SK-N-SH (cell line): ENCODE results near the gene LOXL4. TPM values are rescaled to one million over a fixed set of nuclear protein-coding genes. Genes with fewer than 3 reads are reported as not detected.

Source experiments
- CTCF ChIA-PET: fragments of 300-600, 350-600 bp; formaldehyde crosslinking; extraction: SDS; loops from one replicate; lab custom pipeline; 2021; lab: Yijun Ruan, JAX
- POLR2A ChIA-PET: fragments of 350-600 bp; sonication (Branson Sonifier 250); formaldehyde crosslinking; extraction: SDS; loops from one replicate; lab custom pipeline; 2020; ENCODE audit warnings: antibody characterized with exemption, inconsistent platforms; lab: Yijun Ruan, JAX
- DNase-seq: peaks from one replicate; pipeline ENCODE4 v3.0.0; 2012
- H2AFZ ChIP-seq: fragments of 200-600 bp; sonication (generic); 2 replicates; pipeline ENCODE4 v1.8.1; 2016; ENCODE audit warnings: antibody characterized with exemption, mild to moderate bottlenecking, low read depth
- H3F3A ChIP-seq: fragments of 200-600 bp; sonication (generic); replicated peaks from 2 replicates; pipeline ENCODE3; 2016; ENCODE audit warnings: antibody characterized with exemption, mild to moderate bottlenecking; ENCODE audit not compliant: insufficient read depth
- H3K27ac ChIP-seq, 2 experiments: fragments of 200-500 bp in 1 of 2; fragments of 200-600 bp in 1 of 2; sonication (Bioruptor generic) in 1 of 2; sonication (generic), shearing (Covaris generic) in 1 of 2; 2 replicates each; pipeline versions ENCODE4 v1.5.1 to v1.6.1; 2014 to 2016; ENCODE audit warnings: low read depth in 2 of 2, inconsistent platforms in 1 of 2, low read length in 1 of 2, mild to moderate bottlenecking in 1 of 2, mixed read lengths in 1 of 2
- H3K27me3 ChIP-seq: fragments of 200-600 bp; sonication (generic), shearing (Covaris generic); 2 replicates; pipeline ENCODE4 v1.6.1; 2016; ENCODE audit warnings: mixed run types; ENCODE audit not compliant: insufficient read depth
- H3K36me3 ChIP-seq, 2 experiments: fragments of 200-500 bp in 1 of 2; fragments of 200-600 bp in 1 of 2; sonication (Bioruptor generic) in 1 of 2; sonication (generic) in 1 of 2; replicated peaks in 1 of 2; 2 replicates each; pipeline versions ENCODE3 to v1.5.1; 2014 to 2016; ENCODE audit warnings: low read length in 1 of 2, mild to moderate bottlenecking in 1 of 2; ENCODE audit not compliant: insufficient read depth in 2 of 2, control insufficient read depth in 1 of 2
- H3K4me1 ChIP-seq, 2 experiments: fragments of 200-500 bp in 1 of 2; fragments of 200-600 bp in 1 of 2; sonication (Bioruptor generic) in 1 of 2; sonication (generic), shearing (Covaris generic) in 1 of 2; 2 replicates each; pipeline versions ENCODE4 v1.5.1 to v1.6.1; 2014 to 2016; ENCODE audit warnings: low read depth in 1 of 2, low read length in 1 of 2, mixed run types in 1 of 2; ENCODE audit not compliant: insufficient read depth in 2 of 2, control insufficient read depth in 1 of 2
- H3K4me2 ChIP-seq: fragments of 200-600 bp; sonication (generic), shearing (Covaris generic); 2 replicates; pipeline ENCODE4 v1.6.1; 2017; ENCODE audit warnings: mixed run types
- H3K4me3 ChIP-seq, 2 experiments: fragments of 200-500 bp in 1 of 2; fragments of 200-600 bp in 1 of 2; sonication (Bioruptor generic) in 1 of 2; sonication (generic), shearing (Covaris generic) in 1 of 2; 2 replicates each; pipeline versions ENCODE4 v1.5.1 to v1.8.1; 2014 to 2016; ENCODE audit warnings: low read depth in 2 of 2, inconsistent platforms in 1 of 2, low read length in 1 of 2, mild to moderate bottlenecking in 1 of 2, mixed read lengths in 1 of 2, moderate library complexity in 1 of 2
- H3K79me2 ChIP-seq: fragments of 200-600 bp; sonication (generic); 2 replicates; pipeline ENCODE4 v1.8.1; 2017; ENCODE audit warnings: mild to moderate bottlenecking; ENCODE audit not compliant: insufficient read depth
- H3K9ac ChIP-seq: fragments of 200-600 bp; sonication (generic); 2 replicates; pipeline ENCODE4 v1.6.1; 2017; ENCODE audit warnings: mixed run types
- H3K9me2 ChIP-seq: fragments of 200-600 bp; sonication (generic); 2 replicates; pipeline ENCODE4 v1.6.1; 2017; ENCODE audit warnings: mixed run types
- H3K9me3 ChIP-seq: fragments of 200-600 bp; sonication (generic); 2 replicates; pipeline ENCODE4 v1.6.1; 2017; ENCODE audit warnings: mixed run types, mild to moderate bottlenecking, moderate library complexity
- H4K20me1 ChIP-seq: fragments of 200-600 bp; sonication (generic); 2 replicates; pipeline ENCODE4 v1.6.1; 2017; ENCODE audit warnings: mild to moderate bottlenecking, mixed run types; ENCODE audit not compliant: insufficient read depth
- CHD2 ChIP-seq: fragments of 150-350 bp; IDR thresholded peaks from 2 replicates; pipeline ENCODE4 v1.6.1; 2018; ENCODE audit warnings: low read length; ENCODE audit not compliant: partially characterized antibody
- CTCF ChIP-seq: fragments of 200-600 bp; sonication (generic); IDR thresholded peaks from 2 replicates; pipeline ENCODE4 v1.6.1; 2017; ENCODE audit warnings: antibody characterized with exemption, mild to moderate bottlenecking, moderate library complexity
- ELF1 ChIP-seq: IDR thresholded peaks from 2 replicates; pipeline ENCODE4 v1.4.0; 2012
- EP300 ChIP-seq, 2 experiments: IDR thresholded peaks; 2 replicates each; pipeline versions ENCODE4 v1.4.0 to v1.6.1; 2012; ENCODE audit warnings: borderline replicate concordance in 1 of 2, low read depth in 1 of 2, low read length in 1 of 2
- EZH2phosphoT487 ChIP-seq: fragments of 200-600 bp; sonication (generic); IDR thresholded peaks from 2 replicates; pipeline ENCODE4 v1.6.1; 2017; ENCODE audit warnings: low read depth, mixed run types, mild to moderate bottlenecking, antibody characterized with exemption, moderate library complexity, borderline replicate concordance
- FOXM1 ChIP-seq: IDR thresholded peaks from 2 replicates; pipeline ENCODE4 v1.4.0; 2012; ENCODE audit warnings: low read depth, mild to moderate bottlenecking
- GABPA ChIP-seq: IDR thresholded peaks from 2 replicates; pipeline ENCODE4 v1.4.0; 2012; ENCODE audit warnings: low read depth, mild to moderate bottlenecking
- GATA2 ChIP-seq: sonication (generic); formaldehyde crosslinking; IDR thresholded peaks from 2 replicates; pipeline ENCODE4 v1.5.0; 2020; ENCODE audit warnings: mild to moderate bottlenecking, missing genetic modification reagents
- JUND ChIP-seq: IDR thresholded peaks from 2 replicates; pipeline ENCODE4 v1.4.0; 2012
- MEF2A ChIP-seq: IDR thresholded peaks from 2 replicates; pipeline ENCODE4 v1.4.0; 2012; ENCODE audit warnings: low read depth, borderline replicate concordance
- MXI1 ChIP-seq: IDR thresholded peaks from 2 replicates; pipeline ENCODE4 v1.6.1; 2012; ENCODE audit warnings: mild to moderate bottlenecking, low read depth, low read length, improper control_type of control experiment
- NRF1 ChIP-seq: IDR thresholded peaks from 2 replicates; pipeline ENCODE4 v1.6.1; 2012; ENCODE audit warnings: low read depth, mild to moderate bottlenecking, low read length
- PBX3 ChIP-seq: IDR thresholded peaks from 2 replicates; pipeline ENCODE4; 2012
- RCOR1 ChIP-seq: fragments of 150-350 bp; IDR thresholded peaks from 2 replicates; pipeline ENCODE4 v1.6.1; 2017; ENCODE audit warnings: antibody characterized with exemption, low read length
- REST ChIP-seq: IDR thresholded peaks from 2 replicates; pipeline ENCODE4 v1.6.1; 2012; ENCODE audit warnings: mild to moderate bottlenecking, low read depth, low read length, moderate library complexity
- RFX5 ChIP-seq: IDR thresholded peaks from 2 replicates; pipeline ENCODE4 v1.6.1; 2012; ENCODE audit warnings: mild to moderate bottlenecking, improper control_type of control experiment, low read length
- RXRA ChIP-seq: IDR thresholded peaks from 2 replicates; pipeline ENCODE4 v1.4.0; 2012; ENCODE audit warnings: low read depth, mild to moderate bottlenecking, borderline replicate concordance
- TEAD4 ChIP-seq: IDR thresholded peaks from 2 replicates; pipeline ENCODE4 v1.4.0; 2012; ENCODE audit warnings: mild to moderate bottlenecking, borderline replicate concordance; ENCODE audit not compliant: insufficient read depth
- USF2 ChIP-seq: fragments of 150-350 bp; IDR thresholded peaks from 2 replicates; pipeline ENCODE4 v1.6.1; 2017; ENCODE audit warnings: antibody characterized with exemption, low read length, low read depth, borderline replicate concordance
- ZBTB33 ChIP-seq: IDR thresholded peaks from 2 replicates; pipeline ENCODE4 v1.4.0; 2012; ENCODE audit warnings: low read depth, borderline replicate concordance
- WGBS: methylation state at CpG from one replicate; pipeline ENCODE4 v1.1.6; 2017; ENCODE audit warnings: low lambda C conversion rate; 5-methylcytosine and 5-hydroxymethylcytosine counted together
- polyA plus RNA-seq, 3 experiments: library from polyadenylated mRNA; depleted of rRNA; stranded (reverse); fragments of >200 nt; gene quantifications; 2 replicates each; pipeline ENCODE4 v1.2.3, GENCODE V29; 2012

Gene LOXL4
- polyA plus RNA-seq, 1 of the 3 experiments (the other 2 are of a cell fraction), result 1.7 TPM

- H3K9ac ChIP-seq, result no peak overlapping the region
- H3K27ac ChIP-seq, result no peak overlapping the region
- POLR2A ChIA-PET, result no interaction called here
- no peaks in the 10 kb centered on the region for H3K36me3 ChIP-seq
- H3K27me3 ChIP-seq, result peaks cover 2% of the 10 kb centered on the region; the same call in 1 of the 2 replicates
- no peaks in the 10 kb centered on the region for H3K9me3 ChIP-seq
- no peaks in the 10 kb centered on the region for H3K9me2 ChIP-seq
- no peak for DNase-seq
- H2AFZ ChIP-seq, result no peak overlapping the region
- TF ChIP-seq EP300 (IDR thresholded peaks at IDR 0.05; ENCODE audit: borderline replicate concordance in 1 of 2, low read depth in 1 of 2, low read length in 1 of 2) (no peak), MXI1 (no peak), NRF1 (no peak), ZBTB33 (no peak), USF2 (no peak), FOXM1 (no peak), RXRA (no peak), REST (no peak), EZH2phosphoT487 (no peak), TEAD4 (no peak), PBX3 (no peak), RCOR1 (no peak), GATA2 (no peak), JUND (no peak), RFX5 (no peak), GABPA (no peak), CTCF (no peak), MEF2A (no peak), CHD2 (no peak), ELF1 (no peak)
- TF ChIP-seq, all 33 proteins: peak for 0
- H3K4me3 ChIP-seq, result no peak overlapping the region
- peaks cover 0 to 8% of the 10 kb centered on the region in 2 experiments; a peak in 1 of 4 replicates for H3K4me1 ChIP-seq
- no peaks in the 10 kb centered on the region for H3K79me2 ChIP-seq
- no peaks in the 10 kb centered on the region for H4K20me1 ChIP-seq
- WGBS, result 61% methylated on average over 2 of the region's 10 CpGs
- no peak overlapping the region for H3K4me2 ChIP-seq
- CTCF ChIA-PET, result interaction anchor here (0.8 to 8.6 kb wide), 4 partner anchors 8 to 34 kb away, joined by 3 to 43 read pairs (median 4); no protein-coding TSS in a partner anchor
- no peaks in the 10 kb centered on the region for H3F3A ChIP-seq
Measured at GRCh38 chr10:98289802-98290209, 21.8 kb upstream of the LOXL4 start.
